ACC112 (cell line): ENCODE data around the gene TNFRSF25.
A peak's percentile ranks its signal among the peaks of the same experiment; 100 is the strongest.
"Not testable (repeated sequence)": the region's sequence is repeated elsewhere in the genome, so short reads cannot be mapped to it uniquely, and the experiment has no call there.

ENCODE experiments used
- H2AFZ ChIP-seq: fragments of 200-600 bp; sonication (generic); one replicate; pipeline ENCODE4 v1.6.0; 2017; ENCODE audit warnings: antibody characterized with exemption, low read length; ENCODE audit not compliant: unreplicated experiment
- H3K27ac ChIP-seq: fragments of 200-600 bp; sonication (generic); 2 replicates; pipeline ENCODE4 v1.5.1; 2014; ENCODE audit warnings: low read depth, mild to moderate bottlenecking, antibody characterized with exemption, low read length, moderate library complexity
- H3K27me3 ChIP-seq: fragments of 200-600 bp; sonication (generic); 2 replicates; pipeline ENCODE4 v1.6.1; 2014; ENCODE audit warnings: mild to moderate bottlenecking, antibody characterized with exemption, low read length, moderate library complexity, mixed read lengths; ENCODE audit not compliant: insufficient read depth
- H3K36me3 ChIP-seq: fragments of 200-600 bp; sonication (generic); 2 replicates; pipeline ENCODE4 v1.6.1; 2016; ENCODE audit warnings: mild to moderate bottlenecking, antibody characterized with exemption, low read length, moderate library complexity, mixed read lengths; ENCODE audit not compliant: insufficient read depth
- H3K4me1 ChIP-seq: fragments of 200-600 bp; sonication (generic); one replicate; pipeline ENCODE4 v1.6.1; 2016; ENCODE audit warnings: low read length, mixed read lengths; ENCODE audit not compliant: insufficient read depth, unreplicated experiment, control insufficient read depth
- H3K4me3 ChIP-seq: fragments of 200-600 bp; sonication (generic); 2 replicates; pipeline ENCODE4 v1.5.1; 2014; ENCODE audit warnings: mild to moderate bottlenecking, low read depth, low read length
- H3K79me2 ChIP-seq: fragments of 200-600 bp; sonication (generic); one replicate; pipeline ENCODE4 v1.6.0; 2016; ENCODE audit warnings: low read length; ENCODE audit not compliant: control insufficient read depth, unreplicated experiment, insufficient read depth

The TNFRSF25 gene

DNA sequence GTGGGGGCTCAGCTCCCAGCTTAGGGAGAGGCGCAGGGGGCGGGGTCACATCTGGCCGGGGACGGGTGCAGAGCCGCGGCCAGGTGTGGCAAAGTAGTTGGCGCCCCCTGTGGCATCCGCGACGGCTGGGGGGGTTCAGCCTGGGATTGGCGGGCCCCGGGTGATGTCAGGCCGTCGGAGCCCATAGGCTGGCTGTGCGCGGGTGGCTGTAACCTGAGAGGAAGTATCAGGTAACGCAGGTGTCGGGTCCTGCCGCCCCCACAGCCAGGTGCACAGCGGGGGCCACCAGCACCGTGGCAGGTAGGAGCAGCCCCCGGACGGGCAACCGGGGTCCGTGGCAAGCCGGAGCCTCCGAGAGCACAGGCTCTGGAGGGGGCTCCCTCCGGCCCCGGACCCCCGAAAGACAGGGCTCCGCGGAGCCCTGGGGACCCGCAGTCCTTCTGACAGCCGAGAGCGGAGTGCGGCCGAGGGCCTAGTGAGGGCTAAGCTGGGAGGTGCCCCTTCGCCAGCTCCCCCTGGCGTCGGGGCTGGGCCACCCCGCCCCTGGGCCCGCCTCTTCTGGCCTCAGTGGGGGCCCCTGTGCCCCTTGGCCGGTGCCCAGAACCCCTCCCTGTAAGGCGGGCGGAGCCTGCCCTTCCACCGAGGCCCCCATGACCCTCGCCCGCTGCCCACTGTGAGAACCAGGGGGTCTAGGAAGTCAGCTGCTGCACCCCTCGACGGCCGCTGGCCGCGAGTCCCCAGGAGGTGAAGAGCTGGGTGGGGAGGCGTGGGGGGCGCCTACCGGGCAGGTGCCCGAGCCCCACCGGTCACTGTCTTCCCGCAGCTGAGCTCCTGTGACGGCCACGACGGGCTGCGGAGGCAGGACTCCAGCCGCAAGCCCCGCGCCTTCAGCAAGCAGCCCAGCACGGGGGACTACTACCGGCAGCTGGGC lies 17.9 kb downstream of the TNFRSF25 start:
- Histone ChIP-seq H3K4me1 (no peaks in the 10 kb centered on the region), H3K27ac (no peak overlapping the region), H3K27me3 (peaks cover 57% of the 10 kb centered on the region), H3K79me2 (no peaks in the 10 kb centered on the region), H3K4me3 (no peak overlapping the region), H3K36me3 (no peaks in the 10 kb centered on the region), H2AFZ (no peak overlapping the region)

DNA sequence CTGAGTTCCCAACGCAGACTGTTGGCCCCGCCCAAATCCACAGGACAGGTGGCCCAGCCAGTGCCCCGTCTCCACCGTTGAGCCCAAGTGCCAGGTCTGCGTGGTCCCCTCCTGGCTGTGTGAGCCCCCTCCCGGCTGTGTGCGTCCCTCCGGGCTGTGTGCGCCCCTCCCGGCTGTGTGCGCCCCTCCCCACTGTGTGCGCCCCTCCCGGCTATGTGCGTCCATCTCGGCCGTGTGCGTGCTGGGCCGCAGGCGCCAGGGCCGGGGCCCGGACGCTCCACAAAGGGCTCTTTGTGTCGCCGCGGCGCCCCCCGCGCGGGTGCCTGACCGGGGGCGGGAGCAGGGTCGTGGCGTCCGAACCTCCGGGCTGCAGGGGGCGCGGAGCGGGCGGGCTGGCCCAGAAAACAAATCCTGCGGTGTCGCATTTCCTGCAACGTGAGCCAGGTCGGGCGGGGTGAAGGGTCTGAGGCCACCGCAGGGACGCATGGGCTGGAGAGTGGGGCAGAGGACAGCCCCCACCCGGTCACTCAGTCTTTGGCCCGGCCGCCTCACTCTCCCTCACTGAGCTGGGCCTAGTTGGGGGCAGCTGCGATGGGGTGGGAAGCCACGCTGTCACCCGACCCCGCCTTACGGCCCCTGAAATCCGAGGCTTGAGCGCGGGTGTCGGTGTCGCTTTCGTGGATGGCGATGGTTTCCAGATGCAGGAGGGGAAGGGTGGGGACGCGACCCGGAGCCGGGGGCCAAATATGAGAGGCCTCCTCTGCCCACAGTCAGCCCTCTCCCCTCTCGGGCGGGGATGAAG lies 18.8 kb downstream of the TNFRSF25 start:
- no peaks in the 10 kb centered on the region for H3K79me2 ChIP-seq
- H3K4me3 ChIP-seq: no peak overlapping the region
- H2AFZ ChIP-seq: no peak overlapping the region
- H3K4me1 ChIP-seq: no peaks in the 10 kb centered on the region
- H3K27ac ChIP-seq: no peak overlapping the region
- H3K27me3 ChIP-seq: peaks cover 51% of the 10 kb centered on the region
- H3K36me3 ChIP-seq: no peaks in the 10 kb centered on the region

DNA sequence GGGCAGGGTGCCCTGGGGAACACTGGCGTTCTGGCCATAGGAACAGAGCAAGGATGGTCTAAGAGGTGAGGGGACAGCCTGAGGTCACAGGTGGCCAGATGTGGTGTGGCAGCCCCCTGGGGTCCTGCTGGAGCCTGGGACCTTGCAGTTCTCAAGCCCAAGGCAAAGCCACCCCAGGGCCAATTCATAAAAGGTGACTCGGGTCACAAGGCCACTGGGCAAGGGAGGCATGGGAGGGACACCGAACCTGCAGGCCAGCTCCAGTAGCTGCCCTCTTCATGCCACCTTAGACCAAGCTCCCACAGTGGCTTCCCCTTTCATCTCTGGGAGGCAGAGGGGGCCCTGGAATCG lies 19.3 kb downstream of the TNFRSF25 start:
- Histone ChIP-seq H3K36me3 (no peaks in the 10 kb centered on the region), H3K27ac (no peak overlapping the region), H2AFZ (no peak overlapping the region), H3K4me3 (no peak overlapping the region), H3K4me1 (no peaks in the 10 kb centered on the region), H3K27me3 (peaks cover 54% of the 10 kb centered on the region), H3K79me2 (no peaks in the 10 kb centered on the region)

DNA sequence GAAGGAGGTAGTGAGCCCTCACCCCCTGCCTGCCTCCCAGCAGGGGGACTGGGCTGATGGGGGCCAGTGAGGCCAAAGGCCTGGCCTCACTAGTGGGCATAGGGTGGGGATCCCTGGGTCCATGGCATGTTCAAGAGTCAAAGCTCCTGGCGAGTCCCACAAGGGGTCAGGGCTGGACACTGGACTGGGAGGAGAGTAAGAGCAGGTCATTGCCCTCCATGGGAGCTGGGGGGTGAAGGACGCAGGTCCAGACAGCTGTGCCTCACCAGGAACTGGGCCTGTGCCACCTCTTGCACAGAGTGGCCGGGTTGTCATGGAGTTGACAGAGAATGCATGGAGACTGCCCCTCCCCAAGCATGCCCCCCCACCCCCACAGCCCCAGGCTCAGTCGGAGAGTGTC lies 20.0 kb downstream of the TNFRSF25 start:
- not testable (repeated sequence) for H3K36me3 ChIP-seq, H3K79me2 ChIP-seq, H3K4me3 ChIP-seq, H3K27ac ChIP-seq, H2AFZ ChIP-seq, H3K4me1 ChIP-seq
- peaks cover 55% of the 10 kb centered on the region for H3K27me3 ChIP-seq

DNA sequence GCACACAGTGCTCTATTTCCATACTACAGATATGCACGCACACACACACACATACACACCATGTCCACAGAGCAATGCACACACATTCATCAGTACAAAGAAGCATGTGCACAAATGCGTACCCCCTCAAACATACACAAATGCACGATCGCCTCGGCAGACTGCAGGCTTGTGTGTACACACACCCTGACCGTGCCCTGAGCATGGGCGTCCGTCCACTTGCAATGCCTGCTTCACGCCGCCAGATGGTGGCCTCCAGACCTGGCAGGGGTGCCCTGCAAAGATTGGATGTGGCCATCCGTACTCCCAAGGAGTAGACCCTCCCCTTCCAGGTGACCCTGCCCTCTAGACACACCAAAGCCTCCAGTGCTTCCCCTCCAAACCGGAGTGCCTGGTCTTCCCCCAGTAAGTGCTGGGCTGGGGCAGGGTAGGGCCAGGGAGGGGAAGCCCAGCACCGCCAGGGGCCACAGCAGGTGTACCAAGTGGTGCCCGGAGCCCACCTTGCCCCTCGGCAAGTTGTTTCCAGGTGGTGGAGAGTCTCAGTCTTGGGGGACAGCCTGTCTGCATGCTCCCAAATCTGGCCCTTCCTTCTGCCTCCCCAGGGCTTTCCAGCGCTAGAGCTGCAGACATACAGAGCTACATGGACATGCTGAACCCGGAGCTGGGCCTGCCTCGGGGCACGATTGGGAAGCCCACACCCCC lies 20.8 kb downstream of the TNFRSF25 start:
- no peaks in the 10 kb centered on the region for H3K4me1 ChIP-seq
- no peaks in the 10 kb centered on the region for H3K79me2 ChIP-seq
- no peak overlapping the region for H2AFZ ChIP-seq
- no peak overlapping the region for H3K4me3 ChIP-seq
- no peaks in the 10 kb centered on the region for H3K36me3 ChIP-seq
- no peak overlapping the region for H3K27ac ChIP-seq
- peaks cover 53% of the 10 kb centered on the region for H3K27me3 ChIP-seq

DNA sequence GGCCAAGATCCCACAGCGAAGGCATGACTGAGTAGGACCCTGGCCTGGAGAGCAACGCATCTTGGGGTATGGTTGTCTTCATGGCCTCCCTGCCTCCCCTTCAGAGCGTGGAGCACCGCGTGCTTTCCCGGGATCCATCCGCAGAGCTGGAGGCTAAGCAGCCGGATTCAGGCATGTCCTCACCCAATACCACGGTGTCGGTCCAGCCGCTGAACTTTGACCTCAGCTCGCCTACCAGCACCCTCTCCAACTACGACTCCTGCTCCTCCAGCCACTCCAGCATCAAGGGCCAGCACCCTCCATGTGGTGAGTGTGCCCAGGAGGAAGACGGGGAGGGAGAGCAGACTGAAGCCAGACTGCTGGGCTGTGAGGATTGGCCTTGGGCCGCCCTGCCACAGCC lies 21.6 kb downstream of the TNFRSF25 start:
- H2AFZ ChIP-seq: no peak overlapping the region
- H3K27ac ChIP-seq: no peak overlapping the region
- H3K4me3 ChIP-seq: no peak overlapping the region
- peaks cover 1% of the 10 kb centered on the region for H3K4me1 ChIP-seq
- no peaks in the 10 kb centered on the region for H3K36me3 ChIP-seq
- H3K79me2 ChIP-seq: no peaks in the 10 kb centered on the region
- H3K27me3 ChIP-seq: peaks cover 44% of the 10 kb centered on the region

DNA sequence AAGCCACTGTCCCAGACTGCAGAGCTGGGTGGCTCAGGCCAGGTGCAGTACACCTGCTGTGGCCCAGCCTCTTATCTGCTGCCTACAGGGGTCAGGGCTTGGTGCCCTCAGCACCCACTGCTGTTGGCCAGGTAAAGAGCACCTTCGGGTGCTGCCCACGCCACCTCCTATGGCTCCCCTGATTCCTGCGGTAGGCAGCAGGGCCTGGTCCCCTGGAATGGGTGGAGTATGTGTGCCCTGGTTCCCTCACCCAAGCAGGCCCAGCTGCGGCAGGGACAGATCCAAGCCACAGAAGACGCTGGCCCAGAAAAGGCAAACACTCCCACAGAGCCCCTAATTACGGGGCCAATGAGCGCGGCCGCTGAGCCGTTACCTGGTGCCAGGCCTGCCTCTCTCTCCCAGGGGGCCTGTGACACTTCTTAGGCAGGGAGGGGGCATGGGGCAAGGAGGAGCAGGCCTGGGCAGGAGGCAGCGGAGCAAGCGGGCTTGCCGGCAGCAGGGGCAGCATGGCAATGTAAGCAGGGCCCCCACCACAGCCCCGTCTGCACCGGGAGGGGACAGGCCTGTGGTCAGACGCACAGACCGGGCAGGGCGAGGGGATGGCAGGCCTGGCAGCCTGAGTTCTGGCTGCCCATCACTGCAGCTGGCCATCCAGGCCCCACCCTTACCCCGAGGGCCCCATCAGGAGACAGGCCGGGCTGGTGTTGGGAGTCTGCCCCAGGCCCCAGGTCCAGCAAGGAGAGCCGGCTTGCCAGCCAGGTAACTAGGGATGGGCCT lies 22.4 kb downstream of the TNFRSF25 start:
- Histone ChIP-seq H3K4me3 (no peak overlapping the region), H3K4me1 (peaks cover 6% of the 10 kb centered on the region), H2AFZ (no peak overlapping the region), H3K27me3 (peaks cover 38% of the 10 kb centered on the region), H3K79me2 (no peaks in the 10 kb centered on the region), H3K36me3 (no peaks in the 10 kb centered on the region), H3K27ac (no peak overlapping the region)

DNA sequence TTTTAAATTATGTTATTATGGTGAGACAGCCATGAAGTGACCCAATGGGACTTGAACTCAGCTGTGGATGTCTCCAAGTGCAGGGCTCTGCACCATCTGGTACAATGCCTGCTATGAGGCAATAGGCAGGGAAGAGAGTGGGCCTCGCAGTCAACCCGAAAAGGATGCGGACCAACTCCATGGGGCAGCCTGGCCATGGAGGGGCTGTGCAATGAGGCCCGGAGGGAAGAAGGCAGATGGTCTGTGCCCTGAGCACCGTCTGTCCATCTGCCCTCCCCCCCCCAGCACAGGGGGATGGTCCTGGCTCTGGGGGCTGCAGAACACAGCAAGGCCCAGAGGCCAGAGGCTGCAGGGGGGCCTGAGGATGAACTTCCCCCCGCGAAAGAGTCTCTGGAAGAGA lies 24.4 kb downstream of the TNFRSF25 start:
- no peak overlapping the region for H3K27ac ChIP-seq
- peaks cover 6% of the 10 kb centered on the region for H3K4me1 ChIP-seq
- no peak overlapping the region for H2AFZ ChIP-seq
- H3K4me3 ChIP-seq: no peak overlapping the region
- H3K36me3 ChIP-seq: no peaks in the 10 kb centered on the region
- H3K79me2 ChIP-seq: no peaks in the 10 kb centered on the region
- peaks cover 19% of the 10 kb centered on the region for H3K27me3 ChIP-seq

DNA sequence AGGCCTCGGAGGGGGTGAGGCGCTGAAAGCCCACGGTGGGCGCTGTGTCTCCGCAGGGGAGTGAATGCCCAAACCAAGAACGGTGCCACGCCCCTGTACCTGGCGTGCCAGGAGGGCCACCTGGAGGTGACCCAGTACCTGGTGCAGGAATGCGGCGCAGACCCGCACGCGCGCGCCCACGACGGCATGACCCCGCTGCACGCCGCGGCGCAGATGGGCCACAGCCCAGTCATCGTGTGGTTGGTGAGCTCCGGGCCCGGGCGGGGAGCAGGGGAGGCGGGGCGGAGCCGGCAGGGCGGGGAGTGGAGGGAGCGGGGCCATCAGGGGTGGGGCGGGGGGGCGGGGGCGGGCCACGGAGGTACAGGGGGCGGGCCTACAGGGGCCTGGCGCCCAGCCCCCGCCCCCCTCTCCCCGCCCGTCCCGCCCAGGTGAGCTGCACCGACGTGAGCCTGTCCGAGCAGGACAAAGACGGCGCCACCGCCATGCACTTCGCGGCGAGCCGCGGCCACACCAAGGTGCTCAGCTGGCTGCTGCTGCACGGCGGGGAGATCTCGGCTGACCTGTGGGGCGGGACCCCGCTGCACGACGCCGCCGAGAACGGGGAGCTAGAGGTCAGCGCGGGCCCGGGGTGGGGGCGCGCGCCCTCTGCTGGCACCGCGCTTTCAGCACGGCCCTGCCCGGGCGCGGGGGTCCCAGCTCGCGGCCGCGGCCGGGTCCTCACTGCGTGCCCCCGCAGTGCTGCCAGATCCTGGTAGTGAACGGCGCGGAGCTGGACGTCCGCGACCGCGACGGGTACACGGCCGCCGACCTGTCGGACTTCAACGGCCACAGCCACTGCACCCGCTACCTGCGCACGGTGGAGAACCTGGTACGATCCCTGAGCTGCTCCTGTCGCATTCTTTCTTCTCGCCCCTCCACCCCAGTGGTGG lies 25.5 kb downstream of the TNFRSF25 start:
- no peaks in the 10 kb centered on the region for H3K79me2 ChIP-seq
- peaks cover 6% of the 10 kb centered on the region for H3K4me1 ChIP-seq
- H2AFZ ChIP-seq: no peak overlapping the region
- peaks cover 16% of the 10 kb centered on the region for H3K27me3 ChIP-seq
- H3K4me3 ChIP-seq: peak overlapping the region; percentile 45; the same call in 1 of the 2 replicates
- no peaks in the 10 kb centered on the region for H3K36me3 ChIP-seq
- no peak overlapping the region for H3K27ac ChIP-seq
